ENCODE data around the gene TAAR2.
A peak's percentile ranks its signal among the peaks of the same experiment; 100 is the strongest.
"Not testable (repeated sequence)": the region's sequence is repeated elsewhere in the genome, so short reads cannot be mapped to it uniquely, and the experiment has no call there.

TAAR2 gene

GRCh38 chr6:132612449-132613108, 11.5 kb downstream of the TAAR2 start:
- DNase-seq (ENCODE audit: low read depth, low spot score) = no peak

DNA sequence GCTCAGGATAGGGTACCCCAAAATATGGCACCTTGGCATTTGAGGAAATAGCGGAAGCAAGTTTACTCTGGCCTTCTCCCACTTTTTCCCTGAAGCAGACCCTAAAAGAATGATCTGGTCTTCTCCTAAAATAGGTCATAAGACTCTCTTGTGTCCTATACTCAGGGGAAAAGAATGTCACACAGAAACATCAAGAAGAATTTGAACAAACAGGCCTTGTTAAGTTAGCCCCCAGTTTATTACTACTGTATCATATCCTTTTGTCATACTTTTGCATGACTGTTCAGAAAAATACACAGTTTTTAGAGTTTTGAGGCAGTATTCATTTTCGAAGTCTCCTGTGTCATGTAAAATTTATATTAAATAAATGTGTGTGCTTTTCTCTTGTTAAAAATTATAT, 12.5 kb downstream of the TAAR2 start:
- DNase-seq (ENCODE audit: low read depth, low spot score) = no peak

- DNase-seq (ENCODE audit: low read depth, low spot score) = no peak
Measured at GRCh38 chr6:132607544-132608233, 16.4 kb downstream of the TAAR2 start.

DNA sequence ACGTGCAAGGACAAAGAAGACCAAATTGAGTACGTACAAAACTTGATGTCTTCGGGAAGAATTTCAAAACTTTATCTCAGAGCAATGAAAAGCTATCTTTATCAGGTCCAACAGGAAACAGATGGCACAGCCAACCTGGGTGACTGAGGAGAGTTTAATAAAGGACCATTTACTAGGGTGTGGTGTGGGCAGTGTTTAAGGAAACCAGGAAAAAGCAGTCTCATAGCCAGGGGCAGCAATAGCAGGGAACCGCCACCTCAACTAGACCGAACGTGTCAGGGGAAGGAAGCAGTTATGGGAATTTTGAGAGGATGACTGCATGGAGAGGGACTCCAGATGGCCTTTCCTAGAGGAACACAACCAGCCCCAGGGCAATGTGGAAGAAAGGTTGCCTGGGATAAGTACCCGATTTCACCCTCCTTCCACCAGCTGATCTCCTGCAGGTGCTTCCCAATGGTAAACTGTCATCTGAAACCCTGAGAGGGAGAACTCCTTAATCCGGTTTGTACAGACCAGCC, 19.4 kb downstream of the TAAR2 start:
- DNase-seq (ENCODE audit: low read depth, low spot score) = no peak

- DNase-seq (ENCODE audit: low read depth, low spot score) = not testable (repeated sequence)
Measured at GRCh38 chr6:132600900-132601299, 23.2 kb downstream of the TAAR2 start.

- DNase-seq (ENCODE audit: low read depth, low spot score) = peak; percentile 33
Measured at GRCh38 chr6:132598473-132598872, 25.6 kb downstream of the TAAR2 start.

GRCh38 chr6:132596201-132596600, 27.9 kb downstream of the TAAR2 start:
- no peak for DNase-seq (ENCODE audit: low read depth, low spot score)

DNA sequence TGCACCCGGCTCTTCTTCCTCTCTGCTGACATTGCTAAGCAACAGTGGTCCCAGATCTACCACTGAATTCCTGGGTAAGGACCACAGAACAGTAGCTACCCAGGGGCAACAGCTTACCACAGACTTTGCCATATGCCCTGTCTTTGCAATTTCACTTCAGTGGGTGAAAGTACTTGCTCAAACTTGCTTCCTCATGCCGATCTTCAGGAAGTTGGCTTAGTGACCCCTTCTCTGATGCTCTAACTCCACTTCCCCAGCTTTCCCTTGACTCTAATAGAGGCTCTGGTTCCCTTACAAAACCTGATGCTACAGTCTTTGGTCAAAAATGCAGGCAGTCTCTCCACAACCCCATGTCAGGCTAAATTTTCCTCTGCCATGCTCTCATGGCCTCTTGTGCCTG, 31.2 kb downstream of the TAAR2 start:
- no peak for DNase-seq (ENCODE audit: low read depth, low spot score)

DNA sequence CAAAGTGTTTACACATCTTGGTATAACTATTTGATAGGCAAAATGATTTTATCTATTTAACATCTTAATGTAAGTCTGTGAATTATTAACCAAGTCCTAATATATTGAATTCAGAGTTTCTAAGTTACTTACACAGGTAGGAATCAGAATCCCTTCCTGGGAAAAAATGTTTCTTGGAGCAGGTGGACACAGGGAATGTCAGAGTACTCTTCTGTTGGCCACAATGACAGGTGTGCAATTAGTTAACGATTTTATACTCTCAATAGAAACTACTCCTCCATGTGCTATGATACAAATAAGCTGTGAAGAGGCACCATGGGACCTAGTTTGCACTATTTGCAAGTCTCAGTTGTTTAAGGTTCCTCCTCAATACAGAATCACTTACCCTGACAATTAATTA, 33.7 kb downstream of the TAAR2 start:
- no peak for DNase-seq (ENCODE audit: low read depth, low spot score)

DNA sequence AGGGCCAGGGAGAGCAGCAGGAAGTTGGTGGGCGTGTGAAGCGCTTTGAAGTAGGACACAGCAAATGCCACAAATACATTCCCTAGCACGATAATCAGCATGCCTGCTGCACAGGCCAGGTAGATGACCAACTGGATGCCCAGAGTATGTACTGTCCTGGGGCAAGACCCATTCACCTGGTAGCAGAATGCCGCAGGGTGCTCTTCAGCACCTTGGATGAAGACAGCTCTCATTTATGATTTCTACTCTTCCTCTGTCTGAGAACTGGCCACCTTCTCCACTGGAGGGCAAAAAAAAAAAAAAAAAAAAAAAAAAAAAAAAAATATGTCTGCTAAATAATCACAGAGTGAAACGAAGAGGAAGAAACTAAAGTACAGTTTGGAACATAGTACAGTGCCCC, 34.6 kb downstream of the TAAR2 start, which contains the start of gene TAAR5:
Gene TAAR5 (minus strand): TSS at position 288 of the 400 bp plus-strand sequence. CDS start 55 bp downstream, at position 233.
- DNase-seq (ENCODE audit: low read depth, low spot score) = no peak

- DNase-seq (ENCODE audit: low read depth, low spot score) = no peak
Measured at GRCh38 chr6:132587424-132587823, 36.7 kb downstream of the TAAR2 start.

GRCh38 chr6:132584698-132585097, 39.4 kb downstream of the TAAR2 start:
- DNase-seq (ENCODE audit: low read depth, low spot score) = no peak

DNA sequence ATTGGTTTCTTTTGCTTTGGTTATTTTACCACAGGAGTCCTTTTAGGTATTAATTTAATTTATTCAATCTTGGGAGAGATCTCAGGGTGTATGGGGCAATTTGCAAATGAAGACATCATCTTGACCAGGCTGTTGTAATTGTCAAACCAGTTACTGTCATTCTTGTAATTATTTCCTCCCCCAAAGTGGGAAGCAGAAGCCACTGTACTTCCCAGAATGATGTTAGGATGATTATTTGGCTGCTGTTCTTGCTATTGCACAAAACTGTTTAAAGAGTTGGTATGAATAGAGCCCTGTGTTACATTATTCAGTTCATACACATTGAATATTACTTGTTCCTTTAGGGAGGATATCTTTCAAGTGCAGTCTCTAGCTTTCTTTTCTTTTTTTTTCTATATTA, 52.3 kb downstream of the TAAR2 start:
- no peak for DNase-seq (ENCODE audit: low read depth, low spot score)

DNA sequence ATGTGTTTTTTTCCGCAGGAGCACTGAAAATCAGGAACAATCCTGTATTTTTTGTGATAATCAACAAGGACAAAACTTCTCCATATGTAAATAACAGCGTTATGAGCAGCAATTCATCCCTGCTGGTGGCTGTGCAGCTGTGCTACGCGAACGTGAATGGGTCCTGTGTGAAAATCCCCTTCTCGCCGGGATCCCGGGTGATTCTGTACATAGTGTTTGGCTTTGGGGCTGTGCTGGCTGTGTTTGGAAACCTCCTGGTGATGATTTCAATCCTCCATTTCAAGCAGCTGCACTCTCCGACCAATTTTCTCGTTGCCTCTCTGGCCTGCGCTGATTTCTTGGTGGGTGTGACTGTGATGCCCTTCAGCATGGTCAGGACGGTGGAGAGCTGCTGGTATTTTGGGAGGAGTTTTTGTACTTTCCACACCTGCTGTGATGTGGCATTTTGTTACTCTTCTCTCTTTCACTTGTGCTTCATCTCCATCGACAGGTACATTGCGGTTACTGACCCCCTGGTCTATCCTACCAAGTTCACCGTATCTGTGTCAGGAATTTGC, 53.8 kb downstream of the TAAR2 start, which contains the start of gene TAAR6:
Gene TAAR6 (plus strand): TSS at position 102 of the 557 bp plus-strand sequence. CDS start 0 bp downstream, at position 102.
- no peak for DNase-seq (ENCODE audit: low read depth, low spot score)

DNA sequence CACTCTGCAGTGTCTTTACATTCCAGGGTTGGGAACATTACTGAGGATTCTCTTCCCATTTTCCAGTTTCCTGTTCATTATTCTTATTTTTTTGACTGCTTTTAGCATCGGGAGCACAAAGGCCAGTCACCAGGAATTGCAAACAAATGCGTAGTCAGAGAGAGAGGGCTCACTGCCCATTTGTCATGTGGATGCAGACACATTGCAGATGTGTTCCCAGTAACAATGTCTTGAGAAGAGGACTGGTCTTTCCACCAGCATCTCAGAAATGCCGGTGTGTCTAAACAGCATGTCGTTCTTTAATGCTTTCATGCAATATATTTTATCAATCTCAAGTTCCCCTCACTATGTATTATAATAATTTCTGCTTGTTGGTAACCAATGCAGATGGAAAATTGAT, 54.9 kb downstream of the TAAR2 start:
- DNase-seq (ENCODE audit: low read depth, low spot score) = no peak

GRCh38 chr6:132568611-132569010, 55.5 kb downstream of the TAAR2 start:
- DNase-seq (ENCODE audit: low read depth, low spot score) = no peak

DNA sequence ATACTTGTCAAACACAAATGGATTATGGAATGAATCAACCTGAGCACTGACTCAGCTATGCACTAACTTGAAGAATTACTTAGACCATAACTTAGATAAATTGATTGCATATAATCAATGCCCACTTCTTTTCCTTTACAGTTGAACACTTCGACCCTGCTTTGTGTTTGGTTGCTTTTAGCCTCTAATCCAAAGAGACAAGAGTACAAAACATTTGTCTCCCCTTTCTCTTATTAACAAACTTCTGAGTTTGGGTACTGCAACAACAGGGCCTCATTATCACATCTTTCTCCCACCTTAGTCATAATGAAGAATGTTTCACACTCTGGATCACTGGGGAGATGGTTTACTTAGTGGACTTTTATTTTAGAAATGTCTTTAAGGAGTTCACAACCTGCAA, 56.5 kb downstream of the TAAR2 start:
- no peak for DNase-seq (ENCODE audit: low read depth, low spot score)

All from iPS DF 19.7 (cell line).